Left lung (tissue), 10 donors: ENCODE measurements around the gene PSMB4. TPM values are rescaled to one million over a fixed set of nuclear protein-coding genes. Genes with fewer than 3 reads are reported as not detected.

Experiments used
- ATAC-seq: fragments of 200-7000 bp; cut with Tn5 transposase; one replicate; pipeline ENCODE4 v1.9.1; 2020; ENCODE audit warnings: moderate library complexity
- DNase-seq, 4 donors: peaks; one replicate each; pipeline ENCODE4 v3.0.0-alpha.2; 2013 to 2020
- H3K27ac ChIP-seq, 2 donors: fragments of 200-600 bp; sonication (generic) in 1 of 2; one replicate each; pipeline versions ENCODE4 v1.5.0 to v1.8.0; 2020 to 2021
- H3K27me3 ChIP-seq, 2 donors: fragments of 200-600 bp; sonication (generic) in 1 of 2; one replicate each; pipeline versions ENCODE4 v1.5.0 to v1.8.0; 2020 to 2021
- H3K36me3 ChIP-seq, 2 donors: fragments of 200-600 bp; sonication (generic) in 1 of 2; one replicate each; pipeline versions ENCODE4 v1.5.0 to v1.8.0; 2020 to 2021
- H3K4me1 ChIP-seq, 2 donors: fragments of 200-600 bp; one replicate each; pipeline ENCODE4 v1.8.0; 2021
- H3K4me3 ChIP-seq, 2 donors: fragments of 200-600 bp; sonication (generic) in 1 of 2; one replicate each; pipeline versions ENCODE4 v1.5.0 to v1.8.0; 2020 to 2021; ENCODE audit warnings: mild to moderate bottlenecking in 1 of 2
- H3K9me3 ChIP-seq, 2 donors: fragments of 200-600 bp; sonication (generic) in 1 of 2; one replicate each; pipeline versions ENCODE4 v1.5.0 to v1.8.0; 2020 to 2021
- CTCF ChIP-seq, 2 donors: fragments of 200-600 bp; sonication (generic) in 1 of 2; IDR thresholded peaks; one replicate each; pipeline versions ENCODE4 v1.5.0 to v1.8.0; 2021; ENCODE audit warnings: antibody characterized with exemption in 2 of 2
- intact Hi-C, 2 donors: fragments of 100-400 bp; cut with DNase I; formaldehyde crosslinking; loops; one replicate each; pipeline versions ENCODE4 v1.11.2 to v1.14.2; 2022
- polyA plus RNA-seq, 6 donors: library from polyadenylated mRNA; unstranded; fragments of 120-200 nt; gene quantifications; one replicate each; pipeline ENCODE4 v1.2.1, GENCODE V29; 2013; ENCODE audit not compliant: insufficient read length in 6 of 6
- total RNA-seq, 2 donors: library from RNA; stranded (reverse); fragmentation: NEBNext Ultra II Directional; extraction: Animal tissue kit (Norgen Biotek cat#: 25700); gene quantifications; one replicate each; pipeline ENCODE4 v1.2.1, GENCODE V29; 2021
- donor health status: DM: no; HTN: yes; CAD: no.
- donor health status: DM: no; HTN: no; CAD: no.

PSMB4 gene
- total and polyA plus RNA-seq, 8 donors = 166 to 249 (median 219) TPM

- no peak overlapping the region for H3K4me3 ChIP-seq
- TF ChIP-seq CTCF (IDR thresholded peaks at IDR 0.05) = no peak
- H3K27ac ChIP-seq = no peak overlapping the region
- peaks cover 0 to 98% of the 10 kb centered on the region in 2 donors for H3K36me3 ChIP-seq
- DNase-seq = no peak
- H3K9me3 ChIP-seq = no peaks in the 10 kb centered on the region
- no peak for ATAC-seq
- H3K27me3 ChIP-seq = no peaks in the 10 kb centered on the region
- peaks cover 0 to 2% of the 10 kb centered on the region in 2 donors for H3K4me1 ChIP-seq
- intact Hi-C loops = no loop called here
These were observed 6.8 kb downstream of the PSMB4 start for GRCh38 chr1:151406176-151406575.

GRCh38 chr1:151407304-151407703 is 7.9 kb downstream of the PSMB4 start:
- H3K4me3 ChIP-seq = no peak overlapping the region
- H3K36me3 ChIP-seq = peaks cover 0 to 98% of the 10 kb centered on the region in 2 donors
- no peak for ATAC-seq

GRCh38 chr1:151408891-151409290 is 9.5 kb downstream of the PSMB4 start:
- Histone ChIP-seq H3K9me3 (no peaks in the 10 kb centered on the region), H3K4me3 (no peak overlapping the region), H3K36me3 (peaks cover 3 to 98% of the 10 kb centered on the region in 2 donors), H3K4me1 (no peaks in the 10 kb centered on the region), H3K27me3 (no peaks in the 10 kb centered on the region), H3K27ac (no peak overlapping the region)
- intact Hi-C loops = no loop called here
- DNase-seq (no peak), ATAC-seq (no peak)
- TF ChIP-seq CTCF (IDR thresholded peaks at IDR 0.05) = no peak

More at GRCh38 chr1:151407304-151407703, 7.9 kb downstream of the PSMB4 start:
- TF ChIP-seq CTCF (IDR thresholded peaks at IDR 0.05) = no peak
- intact Hi-C loops = no loop called here
- H3K27ac ChIP-seq = no peak overlapping the region
- H3K9me3 ChIP-seq = no peaks in the 10 kb centered on the region
- no peaks in the 10 kb centered on the region for H3K4me1 ChIP-seq
- H3K27me3 ChIP-seq = no peaks in the 10 kb centered on the region
- no peak for DNase-seq

- intact Hi-C loops = no loop called here
- H3K27me3 ChIP-seq = no peaks in the 10 kb centered on the region
- peaks cover 3 to 99% of the 10 kb centered on the region in 2 donors for H3K36me3 ChIP-seq
- no peaks in the 10 kb centered on the region for H3K9me3 ChIP-seq
- no peak for ATAC-seq
- DNase-seq = no peak
- H3K4me3 ChIP-seq = no peak overlapping the region
- H3K27ac ChIP-seq = no peak overlapping the region
- no peaks in the 10 kb centered on the region for H3K4me1 ChIP-seq
- no peak for TF ChIP-seq CTCF (IDR thresholded peaks at IDR 0.05)
These were observed 12.5 kb downstream of the PSMB4 start for GRCh38 chr1:151411884-151412283.

- H3K27me3 ChIP-seq = no peaks in the 10 kb centered on the region
- no peaks in the 10 kb centered on the region for H3K9me3 ChIP-seq
- ATAC-seq (peak; percentile 87), DNase-seq (peak in 1 of 4 donors; percentile 40)
- H3K4me1 ChIP-seq = no peaks in the 10 kb centered on the region
- intact Hi-C loops = no loop called here
- H3K36me3 ChIP-seq = peaks cover 3 to 96% of the 10 kb centered on the region in 2 donors
- no peak for TF ChIP-seq CTCF (IDR thresholded peaks at IDR 0.05)
- H3K4me3 ChIP-seq = no peak overlapping the region
- H3K27ac ChIP-seq = no peak overlapping the region
These were observed 16.9 kb downstream of the PSMB4 start for GRCh38 chr1:151416231-151416630.
